ENCODE measurements around the gene FAAP20. TPM values are rescaled to one million over a fixed set of nuclear protein-coding genes. Genes with fewer than 3 reads are reported as not detected.

FAAP20 gene
- total and polyA plus RNA-seq, 2 of the 8 experiments (the other 6 are each of a cell fraction or from before 2014, with no cell fraction given): 58.4 to 99.8 TPM

DNA sequence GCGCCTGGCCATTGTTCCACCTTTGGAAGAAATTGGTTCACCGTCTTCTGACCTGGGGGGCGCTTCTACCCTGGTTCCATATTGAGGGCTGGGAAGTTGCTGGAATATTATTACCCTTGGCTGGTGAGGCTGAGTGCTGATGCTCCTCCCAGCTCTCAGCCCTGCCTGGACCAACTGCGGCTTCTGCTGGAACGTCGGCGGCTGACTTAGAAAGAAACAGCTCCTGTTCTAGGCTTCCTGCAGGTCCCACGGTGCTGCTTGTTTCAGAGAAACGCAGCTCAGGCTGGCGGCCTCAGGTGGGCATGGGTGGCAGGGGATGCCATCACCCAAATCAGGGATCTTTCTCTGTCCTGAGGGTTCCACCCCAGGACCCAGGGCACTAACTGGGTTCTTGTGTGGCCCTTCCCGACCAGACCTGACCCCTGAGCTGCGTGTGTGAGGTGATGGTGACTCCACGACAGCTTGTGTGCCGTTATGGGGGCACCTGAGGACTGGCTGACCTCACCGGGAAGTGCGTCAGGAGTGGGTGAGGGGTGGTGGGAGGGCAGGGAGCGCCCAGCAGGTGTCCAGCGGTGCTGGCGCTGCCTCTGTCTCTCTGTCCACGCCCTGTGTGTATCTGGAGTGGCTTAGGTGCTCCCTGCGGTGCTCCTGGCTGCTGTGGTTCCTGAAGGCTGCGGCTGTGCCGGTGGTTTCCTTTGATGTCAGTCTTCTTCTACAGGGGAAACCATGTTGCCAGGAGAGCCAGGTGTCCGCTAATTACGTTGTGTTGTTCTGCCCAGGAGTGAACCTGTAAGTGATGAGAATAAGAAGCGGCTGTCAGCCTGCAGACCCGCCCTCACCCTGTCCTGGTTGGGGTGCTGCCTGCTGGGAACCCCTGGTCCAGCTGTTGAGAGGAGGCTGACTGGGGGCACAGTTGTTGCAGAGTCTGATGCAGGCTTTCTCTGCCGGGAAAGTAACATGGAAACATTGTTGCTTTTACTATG lies 42.4 kb upstream of the FAAP20 start:
- Histone ChIP-seq H3K4ac (replicated peaks; ENCODE audit: insufficient read length, low read depth, low read length) (no peak overlapping the region), H2BK20ac (ENCODE audit: low read length) (no peak overlapping the region), H3K79me2 (ENCODE audit: control insufficient read depth in 1 of 2, insufficient read depth in 2 of 2, low read length in 2 of 2) (peaks cover 74 to 99% of the 10 kb centered on the region in 2 experiments), H2AFZ (ENCODE audit: low read length) (no peak overlapping the region), H3K27me3 (replicated peaks in 1 of 4; ENCODE audit: control insufficient read depth in 3 of 4, extremely low read depth in 1 of 4, insufficient read depth in 3 of 4, low read length in 3 of 4) (no peaks in the 10 kb centered on the region), H3K23me2 (ENCODE audit: low read depth, low read length) (no peaks in the 10 kb centered on the region), H4K91ac (replicated peaks; ENCODE audit: insufficient read length, low read length) (no peak overlapping the region), H4K5ac (ENCODE audit: insufficient read length, low read depth, low read length) (no peak overlapping the region), H3K18ac (ENCODE audit: extremely low read depth, low read length) (no peak overlapping the region), H3K27ac (ENCODE audit: low read depth, low read length) (no peak overlapping the region), H2BK12ac (ENCODE audit: low read depth, low read length) (no peak overlapping the region), H3K4me2 (ENCODE audit: insufficient read depth in 1 of 2, low read depth in 2 of 2, low read length in 2 of 2) (no peak overlapping the region), H3K56ac (replicated peaks; ENCODE audit: insufficient read length, low read depth, low read length) (no peak overlapping the region), H4K8ac (ENCODE audit: extremely low read depth, insufficient read depth, low read length) (no peak overlapping the region), H3K9me3 (ENCODE audit: insufficient read depth in 2 of 2, low read depth in 1 of 2, low read length in 1 of 2) (no peaks in the 10 kb centered on the region; a peak in 1 of 4 replicates), H3K23ac (ENCODE audit: insufficient read length) (no peak overlapping the region), H3K36me3 (ENCODE audit: control insufficient read depth in 2 of 4, insufficient read depth in 4 of 4, low read length in 3 of 4) (peaks cover 0 to 3% (median 0%) of the 10 kb centered on the region in 4 experiments; a peak in 1 of 8 replicates), H2BK5ac (ENCODE audit: low read depth, low read length) (no peak overlapping the region), H3K9ac (replicated peaks in 1 of 4; ENCODE audit: extremely low read depth in 1 of 4, low read depth in 3 of 4, low read length in 3 of 4) (no peak overlapping the region; a peak in 1 of 7 replicates), H3K4me3 (ENCODE audit: extremely low read depth in 1 of 4, insufficient read depth in 2 of 4, low read depth in 3 of 4, low read length in 4 of 4) (no peak overlapping the region), H3K4me1 (replicated peaks in 1 of 4; ENCODE audit: control insufficient read depth in 3 of 4, insufficient read depth in 4 of 4, low read length in 3 of 4) (peaks cover 0 to 27% (median 16%) of the 10 kb centered on the region in 4 experiments; a peak in 5 of 7 replicates), H4K20me1 (replicated peaks in 1 of 2; ENCODE audit: control insufficient read depth in 1 of 2, insufficient read depth in 2 of 2, low read length in 2 of 2) (peaks cover 58 to 71% of the 10 kb centered on the region in 2 experiments), H2AK5ac (ENCODE audit: low read depth, low read length) (no peak overlapping the region), H2BK120ac (replicated peaks; ENCODE audit: low read depth, low read length) (no peak overlapping the region), H3K79me1 (ENCODE audit: low read depth, low read length) (peaks cover 35% of the 10 kb centered on the region), H2BK15ac (ENCODE audit: low read length) (no peak overlapping the region), H3K14ac (ENCODE audit: insufficient read length) (no peak overlapping the region)
- ChIA-PET CTCF (ENCODE audit: partially characterized antibody) (interaction anchor here (0.8 to 2.8 kb wide), 11 partner anchors 11 to 81 kb away, joined by 3 to 9 read pairs (median 4); no protein-coding TSS in a partner anchor), POLR2A (ENCODE audit: partially characterized antibody) (interaction anchor here (1.0 to 4.7 kb wide), 2 partner anchors 7 to 29 kb away, joined by 3 to 34 read pairs; no protein-coding TSS in a partner anchor)
- no peak for DNase-seq (ENCODE audit: low read depth in 1 of 2, low spot score in 2 of 2)
- no peak for FAIRE-seq
- WGBS, 2 experiments (ENCODE audit: extremely low coverage in 1 of 2, insufficient coverage in 1 of 2, insufficient read length in 1 of 2, insufficient replicate concordance in 2 of 2, low coverage in 1 of 2, low lambda C conversion rate in 2 of 2, missing lambda C conversion rate in 1 of 2): 89% methylated on average over 28 of the region's 28 CpGs; no CpG with 5 or more reads in 1 of the 2 experiments
- no peak for TF ChIP-seq USF2 (IDR thresholded peaks at IDR 0.05; ENCODE audit: low read length)
- TF ChIP-seq POLR2A (IDR thresholded peaks at IDR 0.05; ENCODE audit: control extremely low read depth in 1 of 2, low read depth in 2 of 2, low read length in 2 of 2): no peak
- no peak for TF ChIP-seq PHF8 (conservative IDR thresholded peaks at IDR 0.05; ENCODE audit: low read depth, low read length)
- no peak for TF ChIP-seq RBBP5 (IDR thresholded peaks at IDR 0.05; ENCODE audit: borderline replicate concordance, low read depth, low read length)
- TF ChIP-seq NRF1 (IDR thresholded peaks at IDR 0.05; ENCODE audit: low read depth, low read length): no peak
- TF ChIP-seq SAP30 (IDR thresholded peaks at IDR 0.05; ENCODE audit: insufficient read depth, insufficient replicate concordance, low read length): no peak
- no peak for TF ChIP-seq SP2 (IDR thresholded peaks at IDR 0.05; ENCODE audit: low read length)
- no peak for TF ChIP-seq ZNF274 (IDR thresholded peaks at IDR 0.05; ENCODE audit: borderline replicate concordance, extremely low read depth, low read length)

Data from H1 (cell line).